OCI-LY3 (cell line): ENCODE results near the gene COX11.

Experiments used
- H2AFZ ChIP-seq: fragments of 200-600, 300-600 bp; shearing (Covaris generic); 2 replicates; pipeline ENCODE4 v1.6.0; 2014; ENCODE audit warnings: antibody characterized with exemption, low read depth, low read length
- H3K27ac ChIP-seq: fragments of 200-600, 300-600 bp; sonication (generic); 2 replicates; pipeline ENCODE4 v1.5.1; 2014; ENCODE audit warnings: mild to moderate bottlenecking, low read length, moderate library complexity, mixed read lengths
- H3K27me3 ChIP-seq: fragments of 200-600, 300-600 bp; sonication (generic); 2 replicates; pipeline ENCODE4 v1.6.1; 2014; ENCODE audit warnings: low read depth, low read length, mixed read lengths
- H3K36me3 ChIP-seq: fragments of 200-600, 300-600 bp; sonication (generic); replicated peaks from 2 replicates; pipeline ENCODE3; 2014; ENCODE audit warnings: low read depth, low read length, mixed read lengths
- H3K4me1 ChIP-seq: fragments of 300-600, 200-600 bp; sonication (generic); 2 replicates; pipeline ENCODE4 v1.6.1; 2014; ENCODE audit warnings: low read length, mixed read lengths
- H3K4me2 ChIP-seq: fragments of 200-600, 300-600 bp; sonication (generic); 2 replicates; pipeline ENCODE4 v1.6.1; 2014; ENCODE audit warnings: low read length, mixed read lengths
- H3K4me3 ChIP-seq: fragments of 300-600, 200-600 bp; sonication (generic); 2 replicates; pipeline ENCODE4 v1.5.1; 2014; ENCODE audit warnings: antibody characterized with exemption, mild to moderate bottlenecking, low read length, moderate library complexity
- H3K79me2 ChIP-seq: fragments of 300-600, 200-600 bp; shearing (Covaris generic); 2 replicates; pipeline ENCODE4 v1.6.1; 2014; ENCODE audit warnings: mild to moderate bottlenecking, low read length, mixed read lengths
- H3K9ac ChIP-seq: fragments of 300-600, 200-600 bp; shearing (Covaris generic); 2 replicates; pipeline ENCODE4 v1.6.0; 2014; ENCODE audit warnings: mild to moderate bottlenecking, low read length, moderate library complexity
- H3K9me3 ChIP-seq: fragments of 200-600, 300-600 bp; shearing (Covaris generic); 2 replicates; pipeline ENCODE4 v1.6.1; 2014; ENCODE audit warnings: low read length, mixed read lengths; ENCODE audit not compliant: insufficient read depth
- H4K20me1 ChIP-seq: fragments of 200-600, 300-600 bp; sonication (generic); 2 replicates; pipeline ENCODE4 v1.6.1; 2016; ENCODE audit warnings: low read length, mixed read lengths; ENCODE audit not compliant: insufficient read depth
- CTCF ChIP-seq: fragments of 200-600, 300-600 bp; sonication (generic); IDR thresholded peaks from 2 replicates; pipeline ENCODE4 v1.5.1; 2014; ENCODE audit warnings: antibody characterized with exemption, low read length, low read depth
- EZH2phosphoT487 ChIP-seq: fragments of 200-600 bp; shearing (Covaris generic); IDR thresholded peaks from 2 replicates; pipeline ENCODE4 v1.6.1; 2018; ENCODE audit warnings: antibody characterized with exemption, mixed run types, low read depth

Gene COX11

GRCh38 chr17:54968262-54968987, at the start of gene COX11, which contains the start of gene STXBP4:
COX11 (minus strand) TSS chr17:54968654; CDS start chr17:54968646, 8 bp downstream.
STXBP4 (plus strand) TSS chr17:54968765; CDS start chr17:54986220, 17,455 bp downstream.
- Histone ChIP-seq H4K20me1 (no peaks in the 10 kb centered on the region), H3K4me1 (peaks cover 18% of the 10 kb centered on the region), H3K9me3 (no peaks in the 10 kb centered on the region), H3K9ac (peak within 1 kb of the TSS; percentile 95), H3K36me3 (peaks cover 17% of the 10 kb centered on the region), H3K27ac (peak within 1 kb of the TSS; percentile 50), H3K4me2 (peak within 1 kb of the TSS; percentile 97), H3K4me3 (peak within 1 kb of the TSS; percentile 98), H3K27me3 (no peaks in the 10 kb centered on the region), H2AFZ (peak within 1 kb of the TSS; percentile 98), H3K79me2 (peaks cover 55% of the 10 kb centered on the region)
- TF ChIP-seq CTCF = peak; percentile 63
- no peak for TF ChIP-seq EZH2phosphoT487

GRCh38 chr17:55005520-55005919, 37.1 kb upstream of the COX11 start:
- Histone ChIP-seq H3K4me2 (no peak overlapping the region), H3K9me3 (no peaks in the 10 kb centered on the region), H3K36me3 (no peaks in the 10 kb centered on the region), H3K27ac (no peak overlapping the region), H2AFZ (no peak overlapping the region), H3K4me1 (no peaks in the 10 kb centered on the region), H4K20me1 (no peaks in the 10 kb centered on the region), H3K9ac (no peak overlapping the region), H3K79me2 (no peaks in the 10 kb centered on the region), H3K4me3 (no peak overlapping the region), H3K27me3 (no peaks in the 10 kb centered on the region)
- TF ChIP-seq EZH2phosphoT487 (no peak), CTCF (peak; percentile 60)

- no peak overlapping the region for H3K4me3 ChIP-seq
- no peaks in the 10 kb centered on the region for H3K36me3 ChIP-seq
- no peak for TF ChIP-seq CTCF
- no peak for TF ChIP-seq EZH2phosphoT487
- no peak overlapping the region for H3K4me2 ChIP-seq
- H3K9ac ChIP-seq = no peak overlapping the region
- H3K79me2 ChIP-seq = no peaks in the 10 kb centered on the region
- H3K9me3 ChIP-seq = no peaks in the 10 kb centered on the region
- no peak overlapping the region for H3K27ac ChIP-seq
- no peak overlapping the region for H2AFZ ChIP-seq
- no peaks in the 10 kb centered on the region for H4K20me1 ChIP-seq
- H3K27me3 ChIP-seq = no peaks in the 10 kb centered on the region
- no peaks in the 10 kb centered on the region for H3K4me1 ChIP-seq
Observed at GRCh38 chr17:55004484-55004883, 36.0 kb upstream of the COX11 start.

- H3K79me2 ChIP-seq = no peaks in the 10 kb centered on the region
- no peak overlapping the region for H3K4me3 ChIP-seq
- TF ChIP-seq CTCF (no peak), EZH2phosphoT487 (no peak)
- H3K27ac ChIP-seq = no peak overlapping the region
- H3K4me2 ChIP-seq = no peak overlapping the region
- H2AFZ ChIP-seq = no peak overlapping the region
- H3K4me1 ChIP-seq = no peaks in the 10 kb centered on the region
- no peaks in the 10 kb centered on the region for H3K27me3 ChIP-seq
- H3K36me3 ChIP-seq = no peaks in the 10 kb centered on the region
- H3K9ac ChIP-seq = no peak overlapping the region
- H4K20me1 ChIP-seq = no peaks in the 10 kb centered on the region
- no peaks in the 10 kb centered on the region for H3K9me3 ChIP-seq
Observed at GRCh38 chr17:55002458-55002857, 34.0 kb upstream of the COX11 start.
